Pancreas (tissue), 10 donors: ENCODE measurements around the gene KRTAP12-4. TPM values are rescaled to one million over a fixed set of nuclear protein-coding genes. Genes with fewer than 3 reads are reported as not detected.
"Not testable (repeated sequence)": the region's sequence is repeated elsewhere in the genome, so short reads cannot be mapped to it uniquely, and the experiment has no call there.

Source experiments
- ATAC-seq, 4 donors: fragments of 200-7000 bp; cut with Tn5 transposase; one replicate each; pipeline versions ENCODE4 v1.8.0 to v1.9.1; 2020; ENCODE audit warnings: mild to moderate bottlenecking in 4 of 4, moderate library complexity in 4 of 4
- DNase-seq, 6 donors: peaks; one replicate each; pipeline ENCODE4 v3.0.0-alpha.2; 2020
- FAIRE-seq: peaks from 2 replicates; lab custom pipeline; 2012; peaks lifted over from hg19 to GRCh38; lab: Jason Lieb, UNC
- H3K27ac ChIP-seq, 4 donors: fragments of 200-600 bp; sonication (generic); 1 replicate in 3 of 4; 2 replicates in 1 of 4; pipeline versions ENCODE4 v1.5.0 to v1.8.0; 2020
- H3K27me3 ChIP-seq, 4 donors: fragments of 200-600 bp; one replicate each; pipeline ENCODE4 v1.8.0; 2021
- H3K36me3 ChIP-seq, 3 donors: fragments of 200-600 bp; sonication (generic) in 1 of 3; one replicate each; pipeline versions ENCODE4 v1.5.0 to v1.8.0; 2020 to 2021
- H3K4me1 ChIP-seq, 3 donors: fragments of 200-600 bp; one replicate each; pipeline ENCODE4 v1.8.0; 2021
- H3K4me3 ChIP-seq, 4 donors: fragments of 200-600 bp; sonication (generic) in 2 of 4; one replicate each; pipeline versions ENCODE4 v1.5.0 to v1.8.0; 2020 to 2021
- H3K9me3 ChIP-seq, 4 donors: fragments of 200-600 bp; one replicate each; pipeline ENCODE4 v1.8.0; 2021
- WGBS, 2 donors: extraction: QIAGEN DNeasy Blood & Tissue Kit; methylation state at CpG; one replicate each; pipeline ENCODE4 v1.1.7; 2013; 5-methylcytosine and 5-hydroxymethylcytosine counted together
- intact Hi-C, 3 donors: fragments of 100-400 bp; cut with DNase I; formaldehyde crosslinking; loops; one replicate each; pipeline versions ENCODE4 v1.11.1 to v1.14.2; 2022
- polyA plus RNA-seq, 2 donors: library from polyadenylated mRNA; stranded (reverse); fragments of 200-250 nt; gene quantifications; one replicate each; pipeline ENCODE4 v1.2.3, GENCODE V29; 2013
- total RNA-seq, 6 donors: library from RNA; stranded (reverse); fragmentation: NEBNext Ultra II Directional in 4 of 6; extraction: Animal tissue kit (Norgen Biotek cat#: 25700) in 4 of 6; gene quantifications; one replicate each; pipeline versions ENCODE4 v1.2.1 to v1.2.4, GENCODE V29; 2021 to 2023
- TF ChIP-seq, protein P1 (sequence below), 4 donors: fragments of 200-600 bp; sonication (generic) in 3 of 4; IDR thresholded peaks; one replicate each; pipeline versions ENCODE4 v1.5.0 to v1.8.0; 2021; ENCODE audit warnings: antibody characterized with exemption in 4 of 4
- donor health status: healthy with polysubstance abuse.
- donor health status: DM: no; HTN: no; CAD: no; lungs with moderate emphysema.
- donor health status: DM: no; HTN: no; CAD: no.
- donor health status: control.
- donor health status: control.
- donor health status: Bipolar disorder and iron deficiency.
- donor health status: DM: yes; HTN: yes; CAD: no.
- donor health status: DM: no; HTN: no; CAD: no.
- donor health status: DM: no; HTN: no; CAD: no.
- donor health status: DM: yes; HTN: yes; CAD: no.

KRTAP12-4 gene
- total and polyA plus RNA-seq, 8 donors, result not detected

DNA sequence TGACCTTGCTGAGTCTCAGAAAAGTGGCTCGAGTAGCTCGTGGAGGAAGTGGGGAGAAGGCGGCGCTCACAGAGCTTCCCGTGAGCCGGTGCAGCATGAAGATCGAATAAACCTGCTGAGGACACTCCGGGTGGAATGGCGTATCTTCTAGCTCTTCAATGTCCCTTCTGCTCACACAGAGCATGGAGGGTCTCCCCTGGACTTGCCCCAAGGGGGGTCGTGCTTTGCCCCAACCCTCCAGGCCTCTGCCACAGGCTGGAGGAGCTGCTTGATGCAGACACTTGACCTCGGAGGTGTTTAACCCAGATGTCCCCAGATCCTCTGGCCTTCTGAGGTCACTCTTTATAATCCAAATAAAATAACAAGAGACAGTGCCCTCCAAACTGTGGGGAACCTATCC lies 40.3 kb upstream of the KRTAP12-4 start:
- ATAC-seq (no peak), DNase-seq (no peak), FAIRE-seq (no peak)
- intact Hi-C loops, result no loop called here
- H3K36me3 ChIP-seq, result no peaks in the 10 kb centered on the region
- no peak overlapping the region for H3K4me3 ChIP-seq
- 58 to 62% methylated on average over 11 of the region's 11 CpGs for WGBS, 2 donors
- H3K27me3 ChIP-seq, result peaks cover 0 to 11% (median 0%) of the 10 kb centered on the region in 4 donors
- no peaks in the 10 kb centered on the region for H3K9me3 ChIP-seq
- H3K4me1 ChIP-seq, result no peaks in the 10 kb centered on the region
- TF ChIP-seq, protein P1, sequence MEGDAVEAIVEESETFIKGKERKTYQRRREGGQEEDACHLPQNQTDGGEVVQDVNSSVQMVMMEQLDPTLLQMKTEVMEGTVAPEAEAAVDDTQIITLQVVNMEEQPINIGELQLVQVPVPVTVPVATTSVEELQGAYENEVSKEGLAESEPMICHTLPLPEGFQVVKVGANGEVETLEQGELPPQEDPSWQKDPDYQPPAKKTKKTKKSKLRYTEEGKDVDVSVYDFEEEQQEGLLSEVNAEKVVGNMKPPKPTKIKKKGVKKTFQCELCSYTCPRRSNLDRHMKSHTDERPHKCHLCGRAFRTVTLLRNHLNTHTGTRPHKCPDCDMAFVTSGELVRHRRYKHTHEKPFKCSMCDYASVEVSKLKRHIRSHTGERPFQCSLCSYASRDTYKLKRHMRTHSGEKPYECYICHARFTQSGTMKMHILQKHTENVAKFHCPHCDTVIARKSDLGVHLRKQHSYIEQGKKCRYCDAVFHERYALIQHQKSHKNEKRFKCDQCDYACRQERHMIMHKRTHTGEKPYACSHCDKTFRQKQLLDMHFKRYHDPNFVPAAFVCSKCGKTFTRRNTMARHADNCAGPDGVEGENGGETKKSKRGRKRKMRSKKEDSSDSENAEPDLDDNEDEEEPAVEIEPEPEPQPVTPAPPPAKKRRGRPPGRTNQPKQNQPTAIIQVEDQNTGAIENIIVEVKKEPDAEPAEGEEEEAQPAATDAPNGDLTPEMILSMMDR (IDR thresholded peaks at IDR 0.05), result no peak
- no peak overlapping the region for H3K27ac ChIP-seq

DNA sequence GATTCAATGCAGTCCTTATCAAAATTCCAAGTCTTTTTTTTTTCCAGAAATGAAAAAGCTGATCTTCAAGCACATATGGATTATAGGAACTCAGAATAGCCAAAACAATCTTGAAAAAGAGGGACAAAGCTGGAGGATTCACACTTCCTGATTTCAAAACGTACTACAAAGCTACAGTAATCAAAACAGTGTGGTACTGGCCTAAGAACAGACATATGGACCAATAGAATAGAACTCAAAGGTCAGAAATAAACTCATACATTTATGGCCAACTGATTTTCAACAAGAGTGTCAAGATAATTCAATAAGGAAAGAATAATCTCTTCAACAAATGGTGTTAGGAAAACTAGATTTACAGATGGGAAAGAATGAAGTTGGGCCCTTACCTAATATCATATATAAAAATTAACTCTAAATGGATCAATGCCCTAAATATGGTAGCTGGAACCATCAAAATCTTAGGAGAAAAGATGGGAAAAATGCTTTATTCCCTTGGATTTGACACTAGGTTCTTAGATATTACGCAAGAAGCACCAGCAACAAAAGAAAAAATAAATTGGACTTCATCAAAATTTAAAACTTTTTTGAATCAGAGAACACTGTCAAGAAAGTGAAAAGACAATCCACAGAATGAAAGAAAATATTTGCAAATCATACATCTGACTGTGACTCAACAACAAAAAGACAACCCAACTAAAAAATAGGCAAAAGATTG lies 38.5 kb upstream of the KRTAP12-4 start:
- intact Hi-C loops, result no loop called here
- Histone ChIP-seq H3K4me3 (no peak overlapping the region), H3K27ac (no peak overlapping the region), H3K36me3 (no peaks in the 10 kb centered on the region), H3K9me3 (no peaks in the 10 kb centered on the region), H3K27me3 (peaks cover 0 to 10% (median 0%) of the 10 kb centered on the region in 4 donors), H3K4me1 (no peaks in the 10 kb centered on the region)
- DNase-seq, result no peak
- no peak for ATAC-seq
- FAIRE-seq, result no peak
- TF ChIP-seq, protein P1 (IDR thresholded peaks at IDR 0.05), result no peak
- WGBS, 2 donors, result 49 to 50% methylated on average over 2 of the region's 2 CpGs

DNA sequence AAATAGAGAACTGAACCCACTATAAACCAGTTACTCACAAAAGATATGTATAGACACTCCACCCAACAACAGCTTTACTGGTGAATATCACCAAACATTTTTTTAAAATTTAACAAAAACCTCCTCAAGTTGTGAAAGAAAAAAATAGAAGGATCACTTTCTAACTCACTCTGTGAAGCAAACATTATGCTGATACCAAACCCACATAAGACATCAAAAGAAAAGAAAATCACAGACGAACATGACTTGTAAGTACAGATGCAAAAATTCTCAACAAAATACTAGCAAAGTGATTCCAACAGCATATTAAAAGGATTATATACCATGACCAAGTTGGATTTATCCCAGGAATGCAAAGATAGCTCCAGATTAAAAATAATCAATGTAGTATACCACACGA lies 37.2 kb upstream of the KRTAP12-4 start:
- Histone ChIP-seq H3K4me1 (no peaks in the 10 kb centered on the region), H3K27ac (no peak overlapping the region), H3K4me3 (no peak overlapping the region), H3K9me3 (no peaks in the 10 kb centered on the region), H3K27me3 (peaks cover 0 to 10% (median 0%) of the 10 kb centered on the region in 4 donors), H3K36me3 (no peaks in the 10 kb centered on the region)
- no peak for FAIRE-seq
- WGBS, 2 donors, result 21 to 32% methylated on average over 2 of the region's 2 CpGs
- intact Hi-C loops, result no loop called here
- ATAC-seq, result no peak
- TF ChIP-seq, protein P1 (IDR thresholded peaks at IDR 0.05), result no peak
- DNase-seq, result no peak

DNA sequence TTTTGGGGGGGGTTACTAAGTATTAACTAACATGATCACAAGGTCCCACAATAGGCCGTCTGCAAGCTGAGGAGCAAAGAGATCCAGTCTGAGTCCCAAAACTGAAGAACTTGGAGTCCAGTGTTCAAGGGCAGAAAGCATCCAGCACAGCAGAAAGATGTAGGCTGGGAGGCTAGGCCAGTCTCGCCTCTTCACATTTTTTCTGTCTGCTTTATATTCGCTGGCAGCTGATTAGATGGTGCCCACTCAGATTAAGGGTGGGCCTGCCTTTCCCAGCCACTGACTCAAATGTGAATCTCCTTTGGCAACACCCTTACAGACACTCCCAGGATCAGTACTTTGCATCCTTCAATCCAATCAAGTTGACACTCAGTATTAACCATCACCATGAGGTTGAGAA lies 35.3 kb upstream of the KRTAP12-4 start:
- H3K4me3 ChIP-seq, H3K27ac ChIP-seq, ATAC-seq, H3K9me3 ChIP-seq, H3K36me3 ChIP-seq, H3K4me1 ChIP-seq, FAIRE-seq, intact Hi-C loops, DNase-seq: not testable (repeated sequence)
- 54 to 68% methylated on average over 3 of the region's 3 CpGs for WGBS, 2 donors
- peaks cover 0 to 10% (median 0%) of the 10 kb centered on the region in 4 donors for H3K27me3 ChIP-seq

DNA sequence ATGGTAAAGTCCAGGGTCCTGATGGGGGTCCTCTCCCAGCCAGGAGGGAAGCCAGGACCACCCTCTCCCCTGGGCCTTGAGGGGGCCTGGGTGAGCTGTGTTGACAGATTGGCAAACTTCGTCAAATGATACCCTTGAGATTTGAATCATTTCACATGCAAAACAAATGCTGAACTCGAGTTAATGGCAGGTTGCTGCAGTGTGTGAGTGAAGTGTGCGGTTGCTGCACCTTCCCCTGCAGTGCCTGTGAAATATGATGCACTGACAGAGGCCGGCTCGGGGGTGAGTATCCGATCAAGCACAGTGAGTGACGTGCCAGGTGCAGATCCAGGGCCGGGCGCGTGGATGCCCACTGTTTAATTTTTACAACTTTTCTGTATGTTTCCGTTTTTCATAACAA lies 33.2 kb upstream of the KRTAP12-4 start:
- Histone ChIP-seq H3K9me3 (no peaks in the 10 kb centered on the region), H3K4me1 (no peaks in the 10 kb centered on the region), H3K4me3 (no peak overlapping the region), H3K36me3 (no peaks in the 10 kb centered on the region), H3K27ac (no peak overlapping the region), H3K27me3 (peaks cover 0 to 10% (median 0%) of the 10 kb centered on the region in 4 donors)
- TF ChIP-seq, protein P1 (IDR thresholded peaks at IDR 0.05), result no peak
- DNase-seq, result no peak
- WGBS, 2 donors, result 35% methylated on average over 11 of the region's 11 CpGs
- ATAC-seq, result no peak
- intact Hi-C loops, result no loop called here
- FAIRE-seq, result no peak
